ENCODE measurements around the gene SCAF11. TPM values are rescaled to one million over a fixed set of nuclear protein-coding genes. Genes with fewer than 3 reads are reported as not detected.

The SCAF11 gene
- total and polyA plus RNA-seq, 2 experiments from 2014 or later: 77.0 to 84.8 TPM

DNA sequence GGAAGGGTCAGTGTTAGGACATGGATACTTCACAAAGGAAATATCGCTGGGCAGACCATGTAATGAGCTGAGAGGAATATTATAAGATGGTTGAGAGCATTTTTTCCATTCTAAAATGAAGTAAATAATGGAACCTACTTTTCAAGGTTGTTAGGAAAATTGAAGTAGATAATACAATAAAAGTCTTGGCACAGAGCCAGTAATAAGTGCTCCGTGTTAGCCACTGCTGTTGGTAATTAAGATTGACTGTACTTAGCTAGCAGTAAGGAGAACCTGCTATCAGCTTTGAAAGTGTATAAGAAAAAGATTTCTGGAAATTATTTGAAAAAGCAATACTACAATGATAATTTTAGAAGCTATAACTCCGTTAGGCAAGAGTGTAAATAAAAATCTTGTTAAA lies 77.6 kb downstream of the SCAF11 start:
- Histone ChIP-seq H3K27me3 (ENCODE audit: insufficient read depth) (no peaks in the 10 kb centered on the region), H3K36me3 (ENCODE audit: insufficient read depth) (no peaks in the 10 kb centered on the region), H3K27ac (ENCODE audit: low read depth) (no peak overlapping the region), H3K9me2 (ENCODE audit: insufficient read depth) (no peaks in the 10 kb centered on the region), H4K20me1 (replicated peaks; ENCODE audit: insufficient read depth) (no peaks in the 10 kb centered on the region), H3K4me2 (no peak overlapping the region), H3K4me1 (ENCODE audit: insufficient read depth) (no peaks in the 10 kb centered on the region), H3K79me2 (replicated peaks; ENCODE audit: insufficient read depth) (no peaks in the 10 kb centered on the region), H3F3A (replicated peaks; ENCODE audit: low read depth) (no peaks in the 10 kb centered on the region), H2AFZ (no peak overlapping the region), H3K4me3 (no peak overlapping the region)
- H3K27me3 Mint-ChIP-seq (ENCODE audit: insufficient read depth, low read depth, poor library complexity): peaks cover 2% of the 10 kb centered on the region
- no peak overlapping the region for H3K27ac Mint-ChIP-seq
- TF ChIP-seq EZH2phosphoT487 (IDR thresholded peaks at IDR 0.05; ENCODE audit: unreplicated experiment) (no peak), NANOG (IDR thresholded peaks at IDR 0.05; ENCODE audit: borderline replicate concordance) (no peak), ZNF331 (CRISPR knock-in tag; IDR thresholded peaks at IDR 0.05; ENCODE audit: low read depth) (no peak), JUNB (IDR thresholded peaks at IDR 0.05; ENCODE audit: unreplicated experiment) (no peak), CREB1 (CRISPR knock-in tag; IDR thresholded peaks at IDR 0.05; ENCODE audit: low read depth) (no peak), EZH2 (IDR thresholded peaks at IDR 0.05; ENCODE audit: low read depth, unreplicated experiment) (no peak), ZNF114 (CRISPR knock-in tag; IDR thresholded peaks at IDR 0.05) (no peak)
- TF ChIP-seq, protein P1, sequence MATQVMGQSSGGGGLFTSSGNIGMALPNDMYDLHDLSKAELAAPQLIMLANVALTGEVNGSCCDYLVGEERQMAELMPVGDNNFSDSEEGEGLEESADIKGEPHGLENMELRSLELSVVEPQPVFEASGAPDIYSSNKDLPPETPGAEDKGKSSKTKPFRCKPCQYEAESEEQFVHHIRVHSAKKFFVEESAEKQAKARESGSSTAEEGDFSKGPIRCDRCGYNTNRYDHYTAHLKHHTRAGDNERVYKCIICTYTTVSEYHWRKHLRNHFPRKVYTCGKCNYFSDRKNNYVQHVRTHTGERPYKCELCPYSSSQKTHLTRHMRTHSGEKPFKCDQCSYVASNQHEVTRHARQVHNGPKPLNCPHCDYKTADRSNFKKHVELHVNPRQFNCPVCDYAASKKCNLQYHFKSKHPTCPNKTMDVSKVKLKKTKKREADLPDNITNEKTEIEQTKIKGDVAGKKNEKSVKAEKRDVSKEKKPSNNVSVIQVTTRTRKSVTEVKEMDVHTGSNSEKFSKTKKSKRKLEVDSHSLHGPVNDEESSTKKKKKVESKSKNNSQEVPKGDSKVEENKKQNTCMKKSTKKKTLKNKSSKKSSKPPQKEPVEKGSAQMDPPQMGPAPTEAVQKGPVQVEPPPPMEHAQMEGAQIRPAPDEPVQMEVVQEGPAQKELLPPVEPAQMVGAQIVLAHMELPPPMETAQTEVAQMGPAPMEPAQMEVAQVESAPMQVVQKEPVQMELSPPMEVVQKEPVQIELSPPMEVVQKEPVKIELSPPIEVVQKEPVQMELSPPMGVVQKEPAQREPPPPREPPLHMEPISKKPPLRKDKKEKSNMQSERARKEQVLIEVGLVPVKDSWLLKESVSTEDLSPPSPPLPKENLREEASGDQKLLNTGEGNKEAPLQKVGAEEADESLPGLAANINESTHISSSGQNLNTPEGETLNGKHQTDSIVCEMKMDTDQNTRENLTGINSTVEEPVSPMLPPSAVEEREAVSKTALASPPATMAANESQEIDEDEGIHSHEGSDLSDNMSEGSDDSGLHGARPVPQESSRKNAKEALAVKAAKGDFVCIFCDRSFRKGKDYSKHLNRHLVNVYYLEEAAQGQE (IDR thresholded peaks at IDR 0.05; ENCODE audit: unreplicated experiment): no peak
- H3K4me1 Mint-ChIP-seq: no peaks in the 10 kb centered on the region
- peaks cover 3% of the 10 kb centered on the region; the same call in 1 of the 3 replicates for H3K36me3 Mint-ChIP-seq (ENCODE audit: low read depth)
- H3K4me3 Mint-ChIP-seq: no peak overlapping the region
- no peaks in the 10 kb centered on the region for H3K9me3 Mint-ChIP-seq
- DNase-seq (ENCODE audit: low spot score) (no peak), ATAC-seq (no peak)

DNA sequence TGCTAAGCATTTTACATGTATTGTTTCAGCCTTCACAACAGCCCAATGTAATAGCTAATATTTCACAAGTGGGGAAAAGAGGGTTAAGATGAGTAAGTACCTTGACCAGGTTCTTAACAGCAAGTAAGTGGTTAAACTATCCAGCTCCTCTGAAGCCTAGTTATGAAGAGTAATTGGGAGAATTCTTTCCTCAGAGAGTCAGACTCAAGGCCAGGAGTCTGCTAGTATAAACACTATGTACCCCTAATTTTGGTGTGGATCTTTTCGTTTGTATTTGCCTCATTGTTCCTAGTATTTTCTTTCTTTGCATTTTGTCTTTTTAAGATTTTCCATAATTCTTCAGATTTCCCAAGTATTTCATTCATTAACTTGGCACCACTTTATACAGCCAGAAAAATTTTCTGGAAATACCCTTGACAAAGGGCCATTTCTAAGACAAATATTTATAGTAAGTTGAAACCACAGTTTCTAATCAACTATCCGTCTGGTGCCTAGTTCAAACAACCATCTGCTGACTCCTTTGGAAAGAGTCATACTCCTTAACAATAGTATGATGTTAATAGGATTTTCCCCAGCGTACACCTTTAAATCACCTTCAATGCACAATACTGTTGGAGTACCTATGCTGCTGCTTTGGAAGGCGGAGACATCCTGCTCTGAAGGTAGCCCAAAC lies 81.2 kb downstream of the SCAF11 start:
- TF ChIP-seq POLR2AphosphoS5 (IDR thresholded peaks at IDR 0.05; ENCODE audit: low read depth) (no peak), ZNF114 (CRISPR knock-in tag; IDR thresholded peaks at IDR 0.05) (no peak)
- Histone ChIP-seq H4K20me1 (replicated peaks; ENCODE audit: insufficient read depth) (no peaks in the 10 kb centered on the region), H3K27me3 (ENCODE audit: insufficient read depth) (no peaks in the 10 kb centered on the region), H3K9me2 (ENCODE audit: insufficient read depth) (no peaks in the 10 kb centered on the region), H2AFZ (no peak overlapping the region), H3K4me2 (no peak overlapping the region), H3F3A (replicated peaks; ENCODE audit: low read depth) (no peaks in the 10 kb centered on the region), H3K36me3 (ENCODE audit: insufficient read depth) (no peaks in the 10 kb centered on the region), H3K27ac (ENCODE audit: low read depth) (0 out of 2 replicates have a peak overlapping the region, but pooled peaks have one; percentile 21), H3K4me1 (ENCODE audit: insufficient read depth) (no peaks in the 10 kb centered on the region), H3K4me3 (no peak overlapping the region), H3K79me2 (replicated peaks; ENCODE audit: insufficient read depth) (no peaks in the 10 kb centered on the region)
- Mint-ChIP-seq H3K27me3 (ENCODE audit: insufficient read depth, low read depth, poor library complexity) (no peaks in the 10 kb centered on the region), H3K4me1 (no peaks in the 10 kb centered on the region), H3K9me3 (no peaks in the 10 kb centered on the region), H3K36me3 (ENCODE audit: low read depth) (peaks cover 9% of the 10 kb centered on the region; the same call in 2 of the 3 replicates), H3K4me3 (no peak overlapping the region), H3K27ac (no peak overlapping the region)
- no peak for ATAC-seq
- DNase-seq (ENCODE audit: low spot score): no peak
